ENCODE results near the gene CEP76.

The CEP76 gene

GRCh38 chr18:12703664-12704063, 1.1 kb upstream of the CEP76 start:
- no peak for DNase-seq

GRCh38 chr18:12703096-12703567, 609 bp upstream of the CEP76 start:
- no peak for ATAC-seq
- DNase-seq, result no peak

More at GRCh38 chr18:12703664-12704063, 1.1 kb upstream of the CEP76 start:
- no peak for ATAC-seq

- no peak for DNase-seq
- peak; percentile 34 for ATAC-seq
These were observed 1.4 kb downstream of the CEP76 start for GRCh38 chr18:12701161-12701560.

GRCh38 chr18:12699747-12700146, 2.8 kb downstream of the CEP76 start:
- ATAC-seq (no peak), DNase-seq (no peak)

GRCh38 chr18:12694032-12694431, 8.5 kb downstream of the CEP76 start:
- DNase-seq (no peak), ATAC-seq (no peak)

- DNase-seq (no peak), ATAC-seq (no peak)
These were observed 10.3 kb downstream of the CEP76 start for GRCh38 chr18:12692206-12692605.

- DNase-seq (no peak), ATAC-seq (no peak)
These were observed 13.2 kb downstream of the CEP76 start for GRCh38 chr18:12689256-12689850.

- no peak for DNase-seq
- ATAC-seq, result no peak
These were observed 16.4 kb downstream of the CEP76 start for GRCh38 chr18:12686100-12686499.

GRCh38 chr18:12679183-12679786, 23.2 kb downstream of the CEP76 start:
- DNase-seq, result no peak
- ATAC-seq, result no peak

GRCh38 chr18:12668041-12668440, 34.5 kb downstream of the CEP76 start:
- DNase-seq, result no peak
- no peak for ATAC-seq

GRCh38 chr18:12659904-12660605, 42.5 kb downstream of the CEP76 start:
- ATAC-seq (no peak), DNase-seq (peak; percentile 35)

- ATAC-seq, result no peak
These were observed 43.9 kb downstream of the CEP76 start for GRCh38 chr18:12658426-12659138.

GRCh38 chr18:12657684-12658425, 44.7 kb downstream of the CEP76 start, which contains the start of gene SPIRE1:
Gene SPIRE1, minus strand, starts transcription at chr18:12658107. Its CDS starts 241 bp downstream, at chr18:12657866.
- DNase-seq (peak; percentile 41), ATAC-seq (peak; percentile 69)

More at GRCh38 chr18:12658426-12659138, 43.9 kb downstream of the CEP76 start:
- DNase-seq, result peak; percentile 38

- ATAC-seq, result peak; percentile 29
- DNase-seq, result peak; percentile 22
These were observed 45.4 kb downstream of the CEP76 start for GRCh38 chr18:12656938-12657683.

- no peak for ATAC-seq
These were observed 46.0 kb downstream of the CEP76 start for GRCh38 chr18:12656605-12656937.

GRCh38 chr18:12654971-12655370, 47.6 kb downstream of the CEP76 start:
- no peak for ATAC-seq
- no peak for DNase-seq

More at GRCh38 chr18:12656605-12656937, 46.0 kb downstream of the CEP76 start:
- DNase-seq, result no peak

- DNase-seq (peak; percentile 15), ATAC-seq (peak; percentile 61)
These were observed 49.6 kb downstream of the CEP76 start for GRCh38 chr18:12652861-12653401.

GRCh38 chr18:12651651-12652050, 50.9 kb downstream of the CEP76 start:
- no peak for ATAC-seq
- DNase-seq, result no peak

- DNase-seq, result no peak
- no peak for ATAC-seq
These were observed 54.8 kb downstream of the CEP76 start for GRCh38 chr18:12647773-12648172.

GRCh38 chr18:12645751-12646203, 56.7 kb downstream of the CEP76 start:
- ATAC-seq, result no peak
- no peak for DNase-seq

GRCh38 chr18:12645254-12645653, 57.3 kb downstream of the CEP76 start:
- no peak for DNase-seq
- ATAC-seq, result no peak

All from stimulated activated naive CD8-positive, alpha-beta T cell treated with anti-CD3 and anti-CD28 coated beads, Interleukin-15, Interleukin-2, amounts not matched to agents 100 U/mL and 50 U/mL, for 24 hours (primary cell).